Measurements from ENCODE around the gene FAM181A.
A peak's percentile ranks its signal among the peaks of the same experiment; 100 is the strongest.

The FAM181A gene

DNA sequence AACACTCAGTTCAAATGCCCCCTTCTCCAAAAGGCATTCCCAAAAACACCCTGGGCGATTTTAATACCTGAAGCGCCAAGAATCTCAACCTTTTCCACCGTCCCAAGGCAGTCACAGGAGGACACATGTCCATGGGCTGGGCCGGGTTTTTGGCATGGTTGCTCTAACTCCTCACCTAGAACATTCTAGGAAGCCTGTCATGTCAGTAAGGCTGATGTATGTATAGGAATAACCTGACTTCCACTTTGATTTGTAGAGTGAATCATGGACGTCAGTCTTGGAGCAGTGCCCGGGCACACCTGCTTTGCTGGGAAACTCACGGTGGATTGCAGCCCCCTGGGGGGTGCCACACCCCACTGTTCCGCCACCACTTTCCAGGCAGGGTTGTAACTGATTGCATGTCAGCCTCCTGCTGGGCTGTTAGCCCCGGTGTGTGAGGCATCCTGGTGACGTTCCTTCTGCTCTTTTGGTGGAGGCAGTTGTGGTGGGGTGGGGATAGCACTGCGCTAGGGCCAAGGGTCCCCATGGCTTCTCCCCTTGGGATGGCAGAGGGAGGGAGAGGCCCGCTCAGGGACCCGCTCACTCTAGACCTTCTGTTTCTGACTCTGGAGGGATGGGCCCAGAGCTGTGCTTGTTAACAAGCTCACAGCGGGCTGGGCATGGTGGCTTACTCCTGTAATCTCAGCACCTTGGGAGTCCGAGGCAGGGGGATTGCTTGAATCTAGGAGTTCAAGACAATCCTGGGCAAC lies 35.2 kb upstream of the FAM181A start:
- no peak overlapping the region for H3K18ac ChIP-seq (ENCODE audit: low read length)
- H4K91ac ChIP-seq (ENCODE audit: low read depth, low read length), result no peak overlapping the region
- no peak overlapping the region for H2AFZ ChIP-seq (ENCODE audit: insufficient read depth, low read length, poor library complexity)
- H3K4me3 ChIP-seq (ENCODE audit: low read depth, low read length), result no peak overlapping the region
- no peak overlapping the region for H2BK5ac ChIP-seq (ENCODE audit: low read depth, low read length, poor library complexity)
- no peak overlapping the region for H3K9ac ChIP-seq (ENCODE audit: low read length)
- H3K4ac ChIP-seq (ENCODE audit: low read depth, low read length), result no peak overlapping the region
- no CpG with 5 or more reads among the region's 15 CpGs for WGBS (ENCODE audit: extremely low coverage, insufficient coverage, insufficient read length)
- H3K27me3 ChIP-seq (ENCODE audit: insufficient read depth, low read length), result no peaks in the 10 kb centered on the region
- no peak overlapping the region for H2AK5ac ChIP-seq (ENCODE audit: low read length)
- H3K9me3 ChIP-seq (ENCODE audit: insufficient read depth, low read depth, low read length), result peaks cover 2% of the 10 kb centered on the region
- no peaks in the 10 kb centered on the region for H3K79me2 ChIP-seq (ENCODE audit: control insufficient read depth, insufficient read depth, low read length, poor library complexity)
- H4K8ac ChIP-seq (ENCODE audit: low read depth, low read length), result no peak overlapping the region
- H3K36me3 ChIP-seq (ENCODE audit: control insufficient read depth in 1 of 2, insufficient read depth in 2 of 2, low read length in 2 of 2), result no peaks in the 10 kb centered on the region
- no peak overlapping the region for H2BK12ac ChIP-seq (ENCODE audit: low read length)
- H4K12ac ChIP-seq (ENCODE audit: low read depth, low read length), result no peak overlapping the region
- no peaks in the 10 kb centered on the region for H3K79me1 ChIP-seq (ENCODE audit: low read length)
- no peaks in the 10 kb centered on the region for H3K4me1 ChIP-seq (ENCODE audit: control insufficient read depth in 1 of 2, insufficient read depth in 2 of 2, low read length in 2 of 2)
- H2BK120ac ChIP-seq (ENCODE audit: insufficient read depth, low read length, poor library complexity), result no peak overlapping the region
- H3K27ac ChIP-seq (ENCODE audit: low read depth, low read length), result no peak overlapping the region
- no peak overlapping the region for H3K14ac ChIP-seq (ENCODE audit: low read length)
- H3K4me2 ChIP-seq (ENCODE audit: low read length), result no peak overlapping the region
- no peak overlapping the region for H3K23ac ChIP-seq (ENCODE audit: low read length)
- no peak for DNase-seq

- Histone ChIP-seq H2BK5ac (ENCODE audit: low read depth, low read length, poor library complexity) (no peak overlapping the region), H3K14ac (ENCODE audit: low read length) (no peak overlapping the region), H2BK120ac (ENCODE audit: insufficient read depth, low read length, poor library complexity) (no peak overlapping the region), H3K79me2 (ENCODE audit: control insufficient read depth, insufficient read depth, low read length, poor library complexity) (no peaks in the 10 kb centered on the region), H3K4me1 (ENCODE audit: control insufficient read depth in 1 of 2, insufficient read depth in 2 of 2, low read length in 2 of 2) (no peaks in the 10 kb centered on the region), H3K23ac (ENCODE audit: low read length) (no peak overlapping the region), H3K27ac (ENCODE audit: low read depth, low read length) (no peak overlapping the region), H4K12ac (ENCODE audit: low read depth, low read length) (no peak overlapping the region), H3K4me3 (ENCODE audit: low read depth, low read length) (no peak overlapping the region), H2BK12ac (ENCODE audit: low read length) (no peak overlapping the region), H3K9ac (ENCODE audit: low read length) (no peak overlapping the region), H3K4ac (ENCODE audit: low read depth, low read length) (no peak overlapping the region), H4K8ac (ENCODE audit: low read depth, low read length) (no peak overlapping the region), H2AK5ac (ENCODE audit: low read length) (no peak overlapping the region), H3K9me3 (ENCODE audit: insufficient read depth, low read depth, low read length) (peaks cover 2% of the 10 kb centered on the region), H3K27me3 (ENCODE audit: insufficient read depth, low read length) (no peaks in the 10 kb centered on the region), H2AFZ (ENCODE audit: insufficient read depth, low read length, poor library complexity) (no peak overlapping the region), H3K36me3 (ENCODE audit: control insufficient read depth in 1 of 2, insufficient read depth in 2 of 2, low read length in 2 of 2) (no peaks in the 10 kb centered on the region), H3K79me1 (ENCODE audit: low read length) (no peaks in the 10 kb centered on the region), H3K4me2 (ENCODE audit: low read length) (no peak overlapping the region), H3K18ac (ENCODE audit: low read length) (no peak overlapping the region), H4K91ac (ENCODE audit: low read depth, low read length) (no peak overlapping the region)
- no peak for DNase-seq
- no CpG with 5 or more reads among the region's 5 CpGs for WGBS (ENCODE audit: extremely low coverage, insufficient coverage, insufficient read length)
Measured at GRCh38 chr14:93892505-93892839, 34.7 kb upstream of the FAM181A start.

- Histone ChIP-seq H3K79me2 (ENCODE audit: control insufficient read depth, insufficient read depth, low read length, poor library complexity) (no peaks in the 10 kb centered on the region), H2AFZ (ENCODE audit: insufficient read depth, low read length, poor library complexity) (no peak overlapping the region), H3K9me3 (ENCODE audit: insufficient read depth, low read depth, low read length) (peaks cover 2% of the 10 kb centered on the region), H2AK5ac (ENCODE audit: low read length) (no peak overlapping the region), H3K27ac (ENCODE audit: low read depth, low read length) (no peak overlapping the region), H3K4me2 (ENCODE audit: low read length) (no peak overlapping the region), H3K79me1 (ENCODE audit: low read length) (no peaks in the 10 kb centered on the region), H3K27me3 (ENCODE audit: insufficient read depth, low read length) (no peaks in the 10 kb centered on the region), H3K9ac (ENCODE audit: low read length) (no peak overlapping the region), H3K14ac (ENCODE audit: low read length) (no peak overlapping the region), H3K18ac (ENCODE audit: low read length) (no peak overlapping the region), H3K4ac (ENCODE audit: low read depth, low read length) (no peak overlapping the region), H4K91ac (ENCODE audit: low read depth, low read length) (no peak overlapping the region), H4K8ac (ENCODE audit: low read depth, low read length) (no peak overlapping the region), H3K36me3 (ENCODE audit: control insufficient read depth in 1 of 2, insufficient read depth in 2 of 2, low read length in 2 of 2) (no peaks in the 10 kb centered on the region), H2BK5ac (ENCODE audit: low read depth, low read length, poor library complexity) (no peak overlapping the region), H4K12ac (ENCODE audit: low read depth, low read length) (no peak overlapping the region), H2BK120ac (ENCODE audit: insufficient read depth, low read length, poor library complexity) (no peak overlapping the region), H3K4me1 (ENCODE audit: control insufficient read depth in 1 of 2, insufficient read depth in 2 of 2, low read length in 2 of 2) (no peaks in the 10 kb centered on the region), H2BK12ac (ENCODE audit: low read length) (no peak overlapping the region), H3K23ac (ENCODE audit: low read length) (no peak overlapping the region), H3K4me3 (ENCODE audit: low read depth, low read length) (no peak overlapping the region)
- DNase-seq, result peak; percentile 17 to 76
- no CpG with 5 or more reads among the region's 13 CpGs for WGBS (ENCODE audit: extremely low coverage, insufficient coverage, insufficient read length)
Measured at GRCh38 chr14:93892923-93893558, 34.1 kb upstream of the FAM181A start.

DNA sequence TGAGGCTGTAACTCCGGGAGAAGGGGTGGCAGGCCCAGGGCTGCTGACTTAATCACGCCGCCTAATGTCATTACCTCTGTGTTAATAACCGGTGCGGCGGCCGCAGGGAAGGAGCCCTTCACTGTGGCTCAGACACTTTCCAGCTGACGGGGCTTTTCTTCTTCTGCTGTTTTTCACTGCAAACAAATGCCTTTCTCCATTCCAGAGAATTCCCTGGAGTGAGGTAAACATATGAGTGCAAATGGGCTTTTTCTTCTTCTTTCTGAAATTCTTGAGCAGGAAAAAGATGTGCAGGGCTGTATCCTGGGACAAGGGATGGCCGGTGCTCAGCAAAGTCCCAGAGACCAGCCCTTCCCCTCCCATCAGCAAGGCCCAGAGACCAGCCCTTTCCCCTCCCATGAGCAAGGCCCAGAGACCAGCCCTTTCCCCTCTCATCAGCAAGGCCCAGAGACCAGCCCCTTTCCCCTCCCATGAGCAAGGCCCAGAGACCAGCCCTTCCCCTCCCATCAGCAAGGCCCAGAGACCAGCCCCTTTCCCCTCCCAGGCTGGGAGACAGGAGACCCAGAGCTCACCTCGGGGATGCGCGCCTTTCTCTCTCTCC lies 33.4 kb upstream of the FAM181A start:
- no peak overlapping the region for H3K27ac ChIP-seq (ENCODE audit: low read depth, low read length)
- no peak overlapping the region for H4K91ac ChIP-seq (ENCODE audit: low read depth, low read length)
- no peaks in the 10 kb centered on the region for H3K36me3 ChIP-seq (ENCODE audit: control insufficient read depth in 1 of 2, insufficient read depth in 2 of 2, low read length in 2 of 2)
- no peak overlapping the region for H3K4me2 ChIP-seq (ENCODE audit: low read length)
- no peak overlapping the region for H3K9ac ChIP-seq (ENCODE audit: low read length)
- no peaks in the 10 kb centered on the region for H3K27me3 ChIP-seq (ENCODE audit: insufficient read depth, low read length)
- no peak for DNase-seq
- no peak overlapping the region for H2BK5ac ChIP-seq (ENCODE audit: low read depth, low read length, poor library complexity)
- H4K8ac ChIP-seq (ENCODE audit: low read depth, low read length), result no peak overlapping the region
- no peak overlapping the region for H3K4ac ChIP-seq (ENCODE audit: low read depth, low read length)
- H3K18ac ChIP-seq (ENCODE audit: low read length), result no peak overlapping the region
- WGBS (ENCODE audit: extremely low coverage, insufficient coverage, insufficient read length), result no CpG with 5 or more reads among the region's 12 CpGs
- no peak overlapping the region for H2AFZ ChIP-seq (ENCODE audit: insufficient read depth, low read length, poor library complexity)
- no peak overlapping the region for H4K12ac ChIP-seq (ENCODE audit: low read depth, low read length)
- H3K23ac ChIP-seq (ENCODE audit: low read length), result no peak overlapping the region
- H3K4me1 ChIP-seq (ENCODE audit: control insufficient read depth in 1 of 2, insufficient read depth in 2 of 2, low read length in 2 of 2), result no peaks in the 10 kb centered on the region
- H3K9me3 ChIP-seq (ENCODE audit: insufficient read depth, low read depth, low read length), result peaks cover 2% of the 10 kb centered on the region
- H3K79me1 ChIP-seq (ENCODE audit: low read length), result no peaks in the 10 kb centered on the region
- H3K14ac ChIP-seq (ENCODE audit: low read length), result no peak overlapping the region
- H2AK5ac ChIP-seq (ENCODE audit: low read length), result no peak overlapping the region
- H2BK120ac ChIP-seq (ENCODE audit: insufficient read depth, low read length, poor library complexity), result no peak overlapping the region
- H3K4me3 ChIP-seq (ENCODE audit: low read depth, low read length), result no peak overlapping the region
- no peaks in the 10 kb centered on the region for H3K79me2 ChIP-seq (ENCODE audit: control insufficient read depth, insufficient read depth, low read length, poor library complexity)
- no peak overlapping the region for H2BK12ac ChIP-seq (ENCODE audit: low read length)

Data from trophoblast cell (in vitro differentiated cells and primary cell).